Loucy (cell line): ENCODE data around the gene PNMA6E.

Experiments
- H2AFZ ChIP-seq: fragments of 200-600 bp; sonication (generic); 2 replicates; pipeline ENCODE4 v1.6.0; 2016; ENCODE audit warnings: antibody characterized with exemption, mild to moderate bottlenecking, low read length, moderate library complexity
- H3F3A ChIP-seq: fragments of 200-600 bp; 2 replicates; pipeline ENCODE4 v1.6.0; 2016; ENCODE audit warnings: antibody characterized with exemption, low read depth, mild to moderate bottlenecking
- H3K27me3 ChIP-seq: fragments of 200-600 bp; sonication (generic); 2 replicates; pipeline ENCODE4 v1.6.1; 2014; ENCODE audit warnings: low read length, mild to moderate bottlenecking; ENCODE audit not compliant: insufficient read depth, poor library complexity, severe bottlenecking
- H3K36me3 ChIP-seq: fragments of 200-600 bp; sonication (generic); 2 replicates; pipeline ENCODE4 v1.6.1; 2016; ENCODE audit warnings: low read length; ENCODE audit not compliant: insufficient read depth
- H3K4me1 ChIP-seq: fragments of 200-600 bp; sonication (generic); 2 replicates; pipeline ENCODE4 v1.5.1; 2014; ENCODE audit warnings: low read length, mild to moderate bottlenecking; ENCODE audit not compliant: insufficient read depth, poor library complexity, severe bottlenecking
- H3K4me2 ChIP-seq: fragments of 200-600 bp; sonication (generic); 2 replicates; pipeline ENCODE4 v1.6.0; 2014; ENCODE audit warnings: antibody characterized with exemption, low read length, low read depth, mild to moderate bottlenecking; ENCODE audit not compliant: poor library complexity, severe bottlenecking
- H3K4me3 ChIP-seq: fragments of 200-600 bp; sonication (generic); 2 replicates; pipeline ENCODE4 v1.5.1; 2014; ENCODE audit warnings: low read length, mild to moderate bottlenecking, mixed read lengths; ENCODE audit not compliant: poor library complexity, severe bottlenecking
- H3K79me2 ChIP-seq: fragments of 200-600 bp; sonication (generic); 2 replicates; pipeline ENCODE4 v1.6.1; 2014; ENCODE audit warnings: low read length; ENCODE audit not compliant: insufficient read depth
- H3K9ac ChIP-seq: fragments of 200-600 bp; sonication (generic); 2 replicates; pipeline ENCODE4 v1.6.0; 2014; ENCODE audit warnings: mild to moderate bottlenecking, low read depth, low read length, moderate library complexity; ENCODE audit not compliant: poor library complexity, severe bottlenecking
- H3K9me2 ChIP-seq: fragments of 200-600 bp; sonication (generic); replicated peaks from 2 replicates; pipeline ENCODE4 v1.6.1; 2016; ENCODE audit warnings: low read depth, low read length, mixed read lengths
- H3K9me3 ChIP-seq: fragments of 200-600 bp; sonication (generic); 2 replicates; pipeline ENCODE4 v1.6.1; 2014; ENCODE audit warnings: mild to moderate bottlenecking, antibody characterized with exemption, low read length, low read depth; ENCODE audit not compliant: insufficient read depth
- H4K20me1 ChIP-seq: fragments of 200-600 bp; sonication (generic); 2 replicates; pipeline ENCODE4 v1.6.0; 2014; ENCODE audit warnings: antibody characterized with exemption, low read length, mild to moderate bottlenecking; ENCODE audit not compliant: insufficient read depth, poor library complexity, severe bottlenecking
- CTCF ChIP-seq: fragments of 200-600 bp; sonication (generic); conservative IDR thresholded peaks from 2 replicates; pipeline ENCODE4 v1.5.1; 2014; ENCODE audit warnings: mild to moderate bottlenecking, antibody characterized with exemption, low read length
- EZH2phosphoT487 ChIP-seq: fragments of 200-600 bp; IDR thresholded peaks from 2 replicates; pipeline ENCODE4 v1.6.1; 2018; ENCODE audit warnings: antibody characterized with exemption, mild to moderate bottlenecking, moderate library complexity, borderline replicate concordance

The PNMA6E gene

DNA sequence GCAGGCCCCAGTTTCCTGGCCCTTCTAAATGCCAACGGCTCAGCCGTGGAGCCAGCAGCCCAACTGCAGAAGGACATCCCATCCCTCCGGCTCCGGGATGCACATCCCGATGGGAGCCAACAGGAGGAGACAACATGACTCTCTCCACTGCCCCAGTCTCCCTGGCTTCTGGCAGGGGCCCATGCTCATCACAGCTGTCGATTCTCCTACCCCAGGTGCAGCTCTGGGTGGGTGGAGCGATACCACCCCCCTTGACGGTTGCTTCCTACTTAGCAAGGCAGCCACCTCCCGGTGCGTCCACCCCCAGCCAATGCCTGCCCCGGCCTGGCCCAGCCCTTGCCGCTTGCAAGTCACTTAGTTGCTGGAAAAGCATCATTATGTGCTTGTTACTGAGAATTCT lies 47.7 kb downstream of the PNMA6E start:
- H4K20me1 ChIP-seq = no peaks in the 10 kb centered on the region
- no peaks in the 10 kb centered on the region for H3F3A ChIP-seq
- no peaks in the 10 kb centered on the region for H3K9me2 ChIP-seq
- no peaks in the 10 kb centered on the region for H3K4me1 ChIP-seq
- no peak overlapping the region for H3K4me3 ChIP-seq
- no peaks in the 10 kb centered on the region for H3K9me3 ChIP-seq
- no peaks in the 10 kb centered on the region for H3K27me3 ChIP-seq
- H3K4me2 ChIP-seq = no peak overlapping the region
- H3K79me2 ChIP-seq = no peaks in the 10 kb centered on the region
- no peak overlapping the region for H2AFZ ChIP-seq
- peaks cover 14% of the 10 kb centered on the region; the same call in 1 of the 2 replicates for H3K36me3 ChIP-seq
- TF ChIP-seq CTCF (no peak), EZH2phosphoT487 (no peak)
- no peak overlapping the region for H3K9ac ChIP-seq

- Histone ChIP-seq H2AFZ (no peak overlapping the region), H4K20me1 (no peaks in the 10 kb centered on the region), H3K9me3 (no peaks in the 10 kb centered on the region), H3K4me2 (no peak overlapping the region), H3K27me3 (no peaks in the 10 kb centered on the region), H3K36me3 (peaks cover 19% of the 10 kb centered on the region; the same call in 1 of the 2 replicates), H3K79me2 (no peaks in the 10 kb centered on the region), H3K9me2 (no peaks in the 10 kb centered on the region), H3F3A (no peaks in the 10 kb centered on the region), H3K4me3 (no peak overlapping the region), H3K9ac (no peak overlapping the region), H3K4me1 (no peaks in the 10 kb centered on the region)
- TF ChIP-seq CTCF = no peak
- TF ChIP-seq EZH2phosphoT487 = no peak
Observed at GRCh38 chrX:153352858-153353257, 48.3 kb downstream of the PNMA6E start.

GRCh38 chrX:153351981-153352380 lies 49.2 kb downstream of the PNMA6E start:
- no peaks in the 10 kb centered on the region for H3K79me2 ChIP-seq
- H3K36me3 ChIP-seq = peaks cover 26% of the 10 kb centered on the region; the same call in 1 of the 2 replicates
- no peak overlapping the region for H3K4me2 ChIP-seq
- H4K20me1 ChIP-seq = no peaks in the 10 kb centered on the region
- no peaks in the 10 kb centered on the region for H3F3A ChIP-seq
- no peaks in the 10 kb centered on the region for H3K9me2 ChIP-seq
- no peaks in the 10 kb centered on the region for H3K27me3 ChIP-seq
- no peaks in the 10 kb centered on the region for H3K4me1 ChIP-seq
- H3K9me3 ChIP-seq = no peaks in the 10 kb centered on the region
- TF ChIP-seq CTCF (no peak), EZH2phosphoT487 (no peak)
- H3K9ac ChIP-seq = no peak overlapping the region
- no peak overlapping the region for H3K4me3 ChIP-seq
- no peak overlapping the region for H2AFZ ChIP-seq
